DMS114 treated with DMSO at 0.1 percent for 48 hours (cell line): ENCODE measurements around the gene FLOT1.

Experiments
- DNase-seq: peaks from one replicate; lab custom pipeline; 2025; ENCODE audit not compliant: unreplicated experiment; lab: John Stamatoyannopoulos, UW

The FLOT1 gene

GRCh38 chr6:30747902-30748769 lies 5.6 kb upstream of the FLOT1 start:
- DNase-seq = no peak

- no peak for DNase-seq
Measured at GRCh38 chr6:30747300-30747687, 4.8 kb upstream of the FLOT1 start.

- DNase-seq = peak; percentile 83
Measured at GRCh38 chr6:30744054-30744805, 1.7 kb upstream of the FLOT1 start, which contains the start of gene IER3. Gene IER3 (minus strand): TSS chr6:30744547. CDS start chr6:30744518, 29 bp downstream.

GRCh38 chr6:30743099-30744053 lies 889 bp upstream of the FLOT1 start:
- DNase-seq = peak; percentile 58

GRCh38 chr6:30741789-30742315 lies 635 bp downstream of the FLOT1 start:
- no peak for DNase-seq

GRCh38 chr6:30741063-30741779 lies 1.3 kb downstream of the FLOT1 start:
- DNase-seq = no peak

- no peak for DNase-seq
Measured at GRCh38 chr6:30740540-30740870, 2.0 kb downstream of the FLOT1 start.

- no peak for DNase-seq
Measured at GRCh38 chr6:30738532-30738931, 4.0 kb downstream of the FLOT1 start.

- no peak for DNase-seq
Measured at GRCh38 chr6:30735668-30736314, 6.7 kb downstream of the FLOT1 start.

- DNase-seq = no peak
Measured at GRCh38 chr6:30732237-30732943, 10.1 kb downstream of the FLOT1 start.

GRCh38 chr6:30730601-30731435 lies 11.7 kb downstream of the FLOT1 start:
- DNase-seq = no peak

GRCh38 chr6:30727920-30728553 lies 14.4 kb downstream of the FLOT1 start:
- peak; percentile 35 for DNase-seq

GRCh38 chr6:30726506-30727413 lies 15.7 kb downstream of the FLOT1 start:
- DNase-seq = no peak

GRCh38 chr6:30725713-30726505 lies 16.6 kb downstream of the FLOT1 start:
- peak; percentile 71 for DNase-seq

GRCh38 chr6:30724906-30725667 lies 17.4 kb downstream of the FLOT1 start:
- DNase-seq = peak; percentile 69
